GM13977 (cell line): ENCODE results near the gene CADPS.

ENCODE experiments used
- DNase-seq: peaks from one replicate; pipeline ENCODE4 v3.0.0; 2012; ENCODE audit warnings: low spot score
- CTCF ChIP-seq: IDR thresholded peaks from 2 replicates; pipeline ENCODE4 v1.5.1; 2012; ENCODE audit warnings: mild to moderate bottlenecking, control low read depth; ENCODE audit not compliant: insufficient read depth; ENCODE audit errors: extremely low read depth, missing control alignments
- in situ Hi-C: fragments of 300-500 bp; cut with MboI; formaldehyde crosslinking; loops from one replicate; pipeline ENCODE4 v1.12.0; 2022; ENCODE audit warnings: low sequenced_read_pairs, low pct_unique_long_range_greater_than_20kb, mixed read lengths, inconsistent platforms; ENCODE audit not compliant: unreplicated experiment

CADPS gene

GRCh38 chr3:62805580-62806277 lies 69.5 kb downstream of the CADPS start:
- no peak for DNase-seq
- TF ChIP-seq CTCF, result no peak
- in situ Hi-C loops, result no loop called here

GRCh38 chr3:62805106-62805505 lies 70.1 kb downstream of the CADPS start:
- no peak for TF ChIP-seq CTCF
- no peak for DNase-seq
- in situ Hi-C loops, result no loop called here

GRCh38 chr3:62803276-62803675 lies 71.9 kb downstream of the CADPS start:
- DNase-seq, result no peak
- no peak for TF ChIP-seq CTCF
- in situ Hi-C loops, result no loop called here

GRCh38 chr3:62798000-62798399 lies 77.2 kb downstream of the CADPS start:
- TF ChIP-seq CTCF, result no peak
- no peak for DNase-seq
- in situ Hi-C loops, result no loop called here

GRCh38 chr3:62797132-62797531 lies 78.1 kb downstream of the CADPS start:
- no peak for TF ChIP-seq CTCF
- DNase-seq, result no peak
- in situ Hi-C loops, result no loop called here

GRCh38 chr3:62795978-62796657 lies 79.1 kb downstream of the CADPS start:
- in situ Hi-C loops, result no loop called here
- no peak for TF ChIP-seq CTCF
- no peak for DNase-seq

GRCh38 chr3:62793946-62794345 lies 81.3 kb downstream of the CADPS start:
- TF ChIP-seq CTCF, result no peak
- in situ Hi-C loops, result no loop called here
- DNase-seq, result no peak
